ENCODE results near the gene FAM13A.

Gene FAM13A

DNA sequence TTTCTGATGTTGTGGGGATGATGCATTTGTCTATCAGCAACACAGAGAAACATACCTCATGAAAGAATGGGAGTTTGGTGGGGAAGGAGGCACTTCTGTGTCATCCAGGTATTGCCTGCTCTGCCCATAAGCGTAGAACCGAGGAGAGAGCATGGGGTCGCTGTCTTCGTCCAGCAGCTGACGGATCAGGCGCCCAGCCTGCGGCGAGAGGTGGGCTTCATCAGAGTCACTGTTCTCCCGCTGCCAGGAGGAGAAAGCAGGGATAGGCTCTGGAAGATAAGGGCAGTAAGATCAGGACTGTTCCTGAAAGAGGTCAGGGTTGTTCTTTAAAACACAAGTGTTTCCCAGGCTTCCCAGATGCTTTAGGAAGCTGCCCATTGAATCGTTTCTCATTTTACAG is 306.6 kb downstream of the FAM13A start:
- ChIA-PET CTCF (no interaction called here), POLR2A (no interaction called here)
- DNase-seq (ENCODE audit: extremely low spot score), result no peak
- TF ChIP-seq FOXM1 (IDR thresholded peaks at IDR 0.05; ENCODE audit: borderline replicate concordance), result no peak
- no peak for TF ChIP-seq NFRKB (IDR thresholded peaks at IDR 0.05)
- TF ChIP-seq FOXK2 (IDR thresholded peaks at IDR 0.05), result no peak
- TF ChIP-seq L3MBTL2 (conservative IDR thresholded peaks at IDR 0.05), result no peak
- TF ChIP-seq SUZ12 (IDR thresholded peaks at IDR 0.05), result no peak
- TF ChIP-seq BHLHE40 (IDR thresholded peaks at IDR 0.05; ENCODE audit: borderline replicate concordance), result no peak
- no peak for TF ChIP-seq CTBP1 (IDR thresholded peaks at IDR 0.05; ENCODE audit: borderline replicate concordance)
- TF ChIP-seq HDGF (IDR thresholded peaks at IDR 0.05; ENCODE audit: borderline replicate concordance), result no peak
- no peak for TF ChIP-seq ZNF384 (IDR thresholded peaks at IDR 0.05)
- no peak for TF ChIP-seq LEF1 (IDR thresholded peaks at IDR 0.05; ENCODE audit: borderline replicate concordance)
- TF ChIP-seq SP1 (IDR thresholded peaks at IDR 0.05), result no peak
- TF ChIP-seq ARNT (IDR thresholded peaks at IDR 0.05), result no peak
- TF ChIP-seq ELF4 (IDR thresholded peaks at IDR 0.05), result no peak

GRCh38 chr4:88747351-88747750 is 309.6 kb downstream of the FAM13A start:
- DNase-seq (ENCODE audit: extremely low spot score), result no peak
- ChIA-PET CTCF (no interaction called here), POLR2A (no interaction called here)
- TF ChIP-seq SUZ12 (IDR thresholded peaks at IDR 0.05), result no peak
- no peak for TF ChIP-seq FOXK2 (IDR thresholded peaks at IDR 0.05)
- TF ChIP-seq ARNT (IDR thresholded peaks at IDR 0.05), result no peak
- no peak for TF ChIP-seq NFRKB (IDR thresholded peaks at IDR 0.05)
- no peak for TF ChIP-seq SP1 (IDR thresholded peaks at IDR 0.05)
- no peak for TF ChIP-seq ELF4 (IDR thresholded peaks at IDR 0.05)
- no peak for TF ChIP-seq TARDBP (IDR thresholded peaks at IDR 0.05)
- no peak for TF ChIP-seq CTBP1 (IDR thresholded peaks at IDR 0.05; ENCODE audit: borderline replicate concordance)

DNA sequence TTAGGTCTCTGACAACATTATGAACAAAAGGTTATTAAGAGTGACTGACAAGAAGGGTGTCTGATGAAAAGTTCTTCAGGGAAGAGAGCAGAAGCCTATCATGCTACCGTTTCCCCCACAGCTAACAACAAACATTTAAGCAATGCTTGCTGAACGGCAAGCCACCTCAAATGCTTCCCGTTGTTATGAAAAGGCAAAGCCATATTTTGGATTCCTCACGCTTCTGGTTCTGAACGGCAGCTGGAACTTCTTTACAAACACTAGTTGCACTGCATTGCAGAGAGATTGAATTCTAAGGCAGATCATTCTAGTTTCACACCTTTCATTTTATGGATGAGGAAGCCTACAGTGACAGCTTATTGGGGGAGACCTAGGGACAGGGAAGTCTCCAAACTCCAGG is 310.8 kb downstream of the FAM13A start:
- CTCF ChIA-PET, result no interaction called here
- TF ChIP-seq TARDBP (IDR thresholded peaks at IDR 0.05) (no peak), ARNT (IDR thresholded peaks at IDR 0.05) (no peak), BHLHE40 (IDR thresholded peaks at IDR 0.05; ENCODE audit: borderline replicate concordance) (no peak), NFRKB (IDR thresholded peaks at IDR 0.05) (no peak), ZNF384 (IDR thresholded peaks at IDR 0.05) (no peak), SP1 (IDR thresholded peaks at IDR 0.05) (no peak), FOXM1 (IDR thresholded peaks at IDR 0.05; ENCODE audit: borderline replicate concordance) (no peak), ELF4 (IDR thresholded peaks at IDR 0.05) (no peak), CTBP1 (IDR thresholded peaks at IDR 0.05; ENCODE audit: borderline replicate concordance) (no peak), SUZ12 (IDR thresholded peaks at IDR 0.05) (no peak)
- POLR2A ChIA-PET, result no interaction called here
- no peak for DNase-seq (ENCODE audit: extremely low spot score)

DNA sequence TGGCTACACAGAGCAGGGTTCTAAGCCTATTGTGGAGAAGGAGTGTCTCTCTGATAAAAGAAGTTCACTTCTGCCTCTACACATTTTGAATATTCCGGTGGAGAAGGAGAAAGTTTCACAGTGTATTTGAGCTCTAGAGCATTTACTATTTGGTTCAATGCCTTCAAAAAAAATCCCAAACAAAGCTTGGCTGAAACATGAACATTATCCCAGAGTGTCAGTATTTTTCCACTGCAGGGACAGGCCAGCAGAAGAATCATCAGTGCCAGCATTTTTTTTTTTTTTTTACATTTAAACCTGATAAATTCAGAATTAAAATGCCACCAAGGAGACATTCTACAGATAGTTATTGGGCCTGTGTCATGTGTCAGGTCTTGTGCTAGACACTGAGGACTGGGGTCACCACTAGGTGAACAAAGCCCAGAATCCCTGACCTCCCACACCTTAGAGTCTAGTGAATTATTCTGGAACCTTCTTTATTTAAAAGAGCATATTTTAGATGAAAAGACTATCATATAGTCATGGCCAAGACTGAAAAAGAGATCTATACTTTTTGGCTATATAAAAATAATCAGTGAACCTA is 311.3 kb downstream of the FAM13A start:
- DNase-seq (ENCODE audit: extremely low spot score), result no peak
- CTCF ChIA-PET, result no interaction called here
- POLR2A ChIA-PET, result no interaction called here
- no peak for TF ChIP-seq CTBP1 (IDR thresholded peaks at IDR 0.05; ENCODE audit: borderline replicate concordance)
- TF ChIP-seq FOXK2 (IDR thresholded peaks at IDR 0.05), result no peak
- no peak for TF ChIP-seq ARNT (IDR thresholded peaks at IDR 0.05)
- TF ChIP-seq SUZ12 (IDR thresholded peaks at IDR 0.05), result no peak
- TF ChIP-seq FOXA1 (IDR thresholded peaks at IDR 0.05), result no peak
- TF ChIP-seq ELF4 (IDR thresholded peaks at IDR 0.05), result no peak
- TF ChIP-seq ZNF384 (IDR thresholded peaks at IDR 0.05), result no peak
- no peak for TF ChIP-seq FOXM1 (IDR thresholded peaks at IDR 0.05; ENCODE audit: borderline replicate concordance)
- no peak for TF ChIP-seq SP1 (IDR thresholded peaks at IDR 0.05)
- TF ChIP-seq L3MBTL2 (conservative IDR thresholded peaks at IDR 0.05), result no peak
- TF ChIP-seq, protein P1, sequence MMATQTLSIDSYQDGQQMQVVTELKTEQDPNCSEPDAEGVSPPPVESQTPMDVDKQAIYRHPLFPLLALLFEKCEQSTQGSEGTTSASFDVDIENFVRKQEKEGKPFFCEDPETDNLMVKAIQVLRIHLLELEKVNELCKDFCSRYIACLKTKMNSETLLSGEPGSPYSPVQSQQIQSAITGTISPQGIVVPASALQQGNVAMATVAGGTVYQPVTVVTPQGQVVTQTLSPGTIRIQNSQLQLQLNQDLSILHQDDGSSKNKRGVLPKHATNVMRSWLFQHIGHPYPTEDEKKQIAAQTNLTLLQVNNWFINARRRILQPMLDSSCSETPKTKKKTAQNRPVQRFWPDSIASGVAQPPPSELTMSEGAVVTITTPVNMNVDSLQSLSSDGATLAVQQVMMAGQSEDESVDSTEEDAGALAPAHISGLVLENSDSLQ (IDR thresholded peaks at IDR 0.05), result no peak

GRCh38 chr4:88745175-88745574 is 311.8 kb downstream of the FAM13A start:
- no peak for TF ChIP-seq FOXM1 (IDR thresholded peaks at IDR 0.05; ENCODE audit: borderline replicate concordance)
- no peak for TF ChIP-seq SP1 (IDR thresholded peaks at IDR 0.05)
- no peak for TF ChIP-seq SUZ12 (IDR thresholded peaks at IDR 0.05)
- TF ChIP-seq FOXA1 (IDR thresholded peaks at IDR 0.05), result no peak
- TF ChIP-seq FOXK2 (IDR thresholded peaks at IDR 0.05), result no peak
- TF ChIP-seq ARNT (IDR thresholded peaks at IDR 0.05), result no peak
- TF ChIP-seq TARDBP (IDR thresholded peaks at IDR 0.05), result no peak
- no peak for TF ChIP-seq CTBP1 (IDR thresholded peaks at IDR 0.05; ENCODE audit: borderline replicate concordance)
- TF ChIP-seq ZNF384 (IDR thresholded peaks at IDR 0.05), result no peak
- no peak for TF ChIP-seq NFRKB (IDR thresholded peaks at IDR 0.05)
- TF ChIP-seq, protein P1 (IDR thresholded peaks at IDR 0.05), result no peak
- TF ChIP-seq BHLHE40 (IDR thresholded peaks at IDR 0.05; ENCODE audit: borderline replicate concordance), result no peak
- no peak for TF ChIP-seq LEF1 (IDR thresholded peaks at IDR 0.05; ENCODE audit: borderline replicate concordance)
- TF ChIP-seq HDGF (IDR thresholded peaks at IDR 0.05; ENCODE audit: borderline replicate concordance), result no peak
- no peak for TF ChIP-seq ELF4 (IDR thresholded peaks at IDR 0.05)
- TF ChIP-seq L3MBTL2 (conservative IDR thresholded peaks at IDR 0.05), result no peak
- DNase-seq (ENCODE audit: extremely low spot score), result no peak
- POLR2A ChIA-PET, result no interaction called here
- CTCF ChIA-PET, result no interaction called here

- POLR2A ChIA-PET, result no interaction called here
- no peak for DNase-seq (ENCODE audit: extremely low spot score)
- CTCF ChIA-PET, result no interaction called here
- no peak for TF ChIP-seq ZNF384 (IDR thresholded peaks at IDR 0.05)
- no peak for TF ChIP-seq NFRKB (IDR thresholded peaks at IDR 0.05)
- no peak for TF ChIP-seq L3MBTL2 (conservative IDR thresholded peaks at IDR 0.05)
These were observed 312.4 kb downstream of the FAM13A start for GRCh38 chr4:88744609-88745008.

GRCh38 chr4:88743696-88744095 is 313.3 kb downstream of the FAM13A start:
- no peak for DNase-seq (ENCODE audit: extremely low spot score)
- TF ChIP-seq BHLHE40 (IDR thresholded peaks at IDR 0.05; ENCODE audit: borderline replicate concordance) (no peak), L3MBTL2 (conservative IDR thresholded peaks at IDR 0.05) (no peak), SUZ12 (IDR thresholded peaks at IDR 0.05) (no peak), HDGF (IDR thresholded peaks at IDR 0.05; ENCODE audit: borderline replicate concordance) (no peak), FOXA1 (IDR thresholded peaks at IDR 0.05) (no peak), NFRKB (IDR thresholded peaks at IDR 0.05) (no peak), TARDBP (IDR thresholded peaks at IDR 0.05) (no peak), SP1 (IDR thresholded peaks at IDR 0.05) (no peak), ZNF384 (IDR thresholded peaks at IDR 0.05) (no peak), CTBP1 (IDR thresholded peaks at IDR 0.05; ENCODE audit: borderline replicate concordance) (no peak), LEF1 (IDR thresholded peaks at IDR 0.05; ENCODE audit: borderline replicate concordance) (no peak), ELF4 (IDR thresholded peaks at IDR 0.05) (no peak), FOXK2 (IDR thresholded peaks at IDR 0.05) (no peak)
- TF ChIP-seq, protein P1 (IDR thresholded peaks at IDR 0.05), result no peak
- POLR2A ChIA-PET, result no interaction called here
- CTCF ChIA-PET, result no interaction called here

Measured in HEK293T (cell line).